ENCODE measurements around the gene QKI.
"Not testable (repeated sequence)": the region's sequence is repeated elsewhere in the genome, so short reads cannot be mapped to it uniquely, and the experiment has no call there.

Gene QKI

DNA sequence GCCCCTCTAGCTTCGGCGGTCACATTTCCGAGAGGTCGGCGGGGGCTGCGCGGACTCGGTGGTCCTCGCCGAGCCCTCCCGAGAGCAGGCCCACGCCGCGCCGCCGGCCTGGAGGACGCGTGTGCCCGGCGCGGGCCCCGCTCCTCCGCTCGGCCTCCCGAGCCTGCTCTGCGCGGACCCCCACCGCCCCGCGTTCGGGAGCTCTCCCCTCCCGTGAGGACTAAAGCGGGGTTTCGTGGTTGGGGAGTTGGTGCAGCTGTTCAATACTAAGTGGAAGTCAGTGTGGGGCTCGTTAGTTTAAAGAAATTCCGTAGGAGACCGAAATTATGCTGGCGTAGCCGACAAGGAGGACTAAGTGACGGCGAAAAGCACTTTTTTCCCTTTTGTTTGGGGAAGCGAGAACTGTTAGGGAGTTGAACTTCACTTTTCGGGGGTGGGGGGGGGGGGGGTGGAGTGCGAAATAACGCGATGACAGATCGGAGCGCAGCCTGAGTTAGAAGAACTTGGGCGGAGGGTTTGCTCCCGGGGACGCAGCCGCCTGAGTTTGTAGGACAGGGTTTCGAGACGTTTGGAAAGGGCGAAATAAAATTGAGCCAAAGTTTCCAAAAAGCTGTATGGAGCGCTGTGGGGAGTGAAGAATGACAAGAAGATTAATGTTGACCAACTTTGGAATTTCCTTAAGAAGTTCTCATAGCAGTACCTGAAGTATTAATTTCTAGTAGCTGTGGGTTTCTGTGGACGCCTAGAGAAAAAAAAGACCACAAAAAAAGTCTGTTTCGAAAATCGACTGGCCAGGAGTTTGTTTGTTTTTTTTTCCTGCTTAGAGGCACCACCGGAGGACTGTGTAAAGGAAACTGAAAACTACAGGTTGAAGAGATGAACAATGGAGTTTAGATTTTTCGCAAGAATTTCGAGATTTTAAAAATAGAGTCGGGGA is 1.4 kb downstream of the QKI start:
- DNase-seq: peak; percentile 53

DNA sequence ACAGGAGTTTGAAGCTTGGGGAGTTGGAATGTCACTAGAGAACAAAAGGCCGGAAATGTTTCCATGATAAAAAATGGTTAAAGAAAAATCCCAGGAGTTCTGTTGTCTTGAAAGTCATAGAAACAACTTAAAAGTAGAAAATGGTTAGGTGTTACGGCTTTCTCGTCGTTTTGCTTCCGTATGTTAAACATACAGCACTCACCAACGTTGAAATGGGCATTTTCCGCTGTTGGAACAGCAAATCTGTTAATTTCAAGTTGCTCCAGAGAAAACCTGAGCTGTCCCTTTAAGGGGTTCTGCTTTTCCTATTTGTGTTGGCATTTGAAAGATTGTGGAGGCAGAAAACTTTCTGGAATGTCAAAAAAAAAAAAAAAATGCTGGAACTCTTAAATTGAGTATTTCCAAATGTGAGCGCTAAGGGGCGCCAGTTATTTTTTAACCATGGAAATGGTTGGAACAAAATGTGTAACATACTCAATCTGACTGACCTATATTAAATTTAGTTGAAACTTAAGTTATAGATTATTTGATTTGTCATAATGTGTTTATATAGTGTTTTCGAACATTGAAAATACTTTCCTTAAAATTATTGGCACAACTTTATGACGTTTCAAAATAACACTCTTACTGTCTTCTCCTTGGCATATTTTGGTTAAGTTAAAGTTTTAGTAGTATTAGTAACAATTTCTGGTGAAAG is 2.2 kb downstream of the QKI start:
- no peak for DNase-seq

DNA sequence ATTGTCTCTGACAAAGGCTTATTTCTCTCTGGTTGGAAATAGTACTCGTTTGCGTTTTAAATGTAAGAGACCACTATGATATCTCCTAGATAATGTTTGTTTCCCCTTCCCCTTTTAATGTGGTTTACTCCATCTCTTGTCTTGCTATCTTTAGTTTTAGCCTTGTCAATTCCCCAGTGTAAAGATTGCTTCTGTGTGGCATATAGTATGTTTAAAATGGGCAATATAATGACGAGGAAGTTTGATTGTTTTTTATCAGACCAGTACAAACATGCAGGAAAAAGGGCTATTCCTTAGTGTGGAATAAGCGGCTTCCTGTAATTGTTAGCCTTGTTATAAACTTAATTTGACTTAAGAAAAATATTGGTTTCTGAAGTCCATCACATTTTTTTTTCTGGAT is 3.1 kb downstream of the QKI start:
- no peak for DNase-seq

DNA sequence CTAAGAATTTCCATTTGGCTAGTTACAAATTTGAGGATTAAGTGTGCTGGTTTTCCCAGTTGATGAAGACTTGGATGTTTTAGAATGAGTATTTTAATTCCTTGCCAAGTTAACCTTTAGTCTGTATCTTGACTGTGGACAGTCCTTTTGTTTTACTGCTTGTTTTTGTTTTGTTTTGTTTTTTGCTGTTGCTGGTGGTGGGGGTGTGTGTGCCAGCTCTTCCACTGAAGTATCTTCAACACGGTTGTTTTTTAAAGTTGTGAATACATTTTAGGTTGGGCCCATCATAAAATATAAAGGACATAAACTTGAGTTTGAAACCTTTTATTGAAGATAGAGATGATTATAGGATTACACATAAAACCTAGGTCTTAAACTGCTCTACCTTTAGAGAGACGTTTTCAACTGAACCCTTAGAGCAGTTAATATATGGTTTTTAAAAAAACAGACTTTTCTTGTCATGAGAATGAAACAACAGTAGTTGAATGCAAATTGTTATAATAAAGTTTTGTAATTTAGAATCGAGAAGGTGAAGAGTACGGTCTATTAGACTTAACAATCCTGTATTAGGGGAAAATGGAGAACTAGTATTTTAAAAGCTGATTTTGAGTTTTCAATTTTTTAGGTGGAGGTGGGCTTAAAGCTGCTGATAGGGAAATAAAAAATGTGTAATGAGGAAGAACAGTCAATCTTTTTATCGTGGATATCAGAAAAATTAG is 4.0 kb downstream of the QKI start:
- no peak for DNase-seq

DNA sequence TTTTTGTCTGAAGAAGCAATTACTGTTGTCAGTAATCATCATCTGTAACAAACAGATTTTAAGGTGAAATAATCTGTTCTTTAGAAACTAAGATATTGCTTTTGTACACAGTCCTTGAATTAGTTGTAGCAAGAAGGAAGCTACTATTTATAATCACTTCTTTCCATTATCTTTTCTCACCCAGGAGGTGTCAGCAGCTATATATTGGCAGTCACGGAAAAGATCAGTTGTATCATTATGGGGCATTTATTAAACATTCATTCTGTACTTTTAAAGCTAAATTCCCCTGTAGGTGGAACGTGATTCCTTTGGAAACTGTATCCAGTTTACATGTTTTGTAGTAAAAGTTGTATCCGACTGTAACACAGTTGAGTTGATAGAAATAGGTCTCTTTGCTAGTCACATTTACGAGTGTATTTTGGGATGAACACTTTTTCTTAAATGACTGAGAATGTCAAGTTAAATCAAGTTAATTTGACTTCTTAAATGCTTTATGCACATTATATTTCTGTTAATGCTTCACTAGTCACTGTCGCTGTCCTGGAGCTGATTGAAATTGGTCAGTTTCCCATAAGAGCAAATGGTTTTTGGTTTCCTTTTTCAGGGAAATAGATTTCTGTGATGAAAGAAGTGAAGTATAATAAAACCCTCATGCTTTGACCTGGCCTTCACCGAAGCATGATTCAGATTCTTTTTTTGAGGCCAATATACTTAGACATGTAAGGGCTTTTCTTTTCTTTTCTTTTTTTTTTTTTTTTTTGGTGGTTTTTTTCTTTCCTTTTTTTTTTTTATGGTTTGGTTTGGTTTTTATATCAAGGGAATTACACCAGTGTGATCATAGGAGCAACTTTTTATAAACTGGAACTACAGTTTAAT is 5.1 kb downstream of the QKI start:
- no peak for DNase-seq

DNA sequence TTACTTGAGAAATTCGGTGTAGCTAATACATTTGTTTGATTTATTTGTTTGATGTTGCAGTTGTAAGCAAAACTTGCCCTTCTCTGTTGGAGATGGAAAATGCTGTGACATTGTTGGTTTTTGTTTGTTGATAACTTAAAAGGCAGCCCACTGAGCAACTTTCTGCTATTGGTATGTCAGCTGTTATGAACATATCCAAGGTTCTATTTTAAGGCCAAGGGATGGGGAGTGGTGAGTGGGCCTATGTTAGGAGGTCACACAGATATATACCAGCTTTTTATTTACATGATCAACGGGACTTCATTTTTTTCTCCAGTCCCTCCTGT is 5.7 kb downstream of the QKI start:
- no peak for DNase-seq

DNA sequence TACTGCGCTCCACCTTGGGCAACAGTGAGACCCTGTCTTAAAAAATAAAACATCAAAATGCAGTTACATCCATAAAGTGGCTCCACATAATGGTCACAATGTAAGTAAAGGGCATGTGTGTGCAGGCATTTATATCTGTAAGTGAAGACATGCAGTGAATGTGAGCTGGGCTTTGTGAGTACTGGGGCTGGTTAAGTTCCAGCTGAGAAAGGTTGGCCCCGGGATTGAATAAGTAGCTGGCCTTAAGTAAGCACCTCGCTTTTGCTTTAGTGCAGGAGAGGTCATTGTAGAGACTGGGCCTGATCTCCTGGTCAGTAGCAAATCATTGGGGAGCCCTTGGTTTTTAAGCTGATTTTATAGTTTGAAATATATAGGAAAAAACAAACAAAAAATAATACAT is 8.0 kb downstream of the QKI start:
- no peak for DNase-seq

DNA sequence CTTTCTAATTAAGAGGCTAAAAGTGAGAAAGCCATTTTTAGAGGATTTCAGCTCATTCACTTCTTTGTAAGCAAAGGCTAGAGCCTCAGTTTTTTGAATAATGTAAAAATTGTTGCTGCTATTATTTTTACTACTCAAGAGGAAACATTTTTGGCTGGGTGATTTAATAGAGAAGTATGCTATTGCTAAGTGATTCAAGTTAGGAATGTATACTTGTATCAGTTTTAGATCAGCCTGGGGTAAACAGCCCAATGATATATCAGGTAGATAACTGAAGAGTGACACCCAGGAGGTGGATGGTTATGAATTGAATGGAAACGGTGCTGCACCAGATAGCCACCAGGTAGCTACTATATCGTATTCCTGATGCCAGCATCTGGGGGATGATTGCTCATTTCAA is 9.2 kb downstream of the QKI start:
- DNase-seq: no peak

DNA sequence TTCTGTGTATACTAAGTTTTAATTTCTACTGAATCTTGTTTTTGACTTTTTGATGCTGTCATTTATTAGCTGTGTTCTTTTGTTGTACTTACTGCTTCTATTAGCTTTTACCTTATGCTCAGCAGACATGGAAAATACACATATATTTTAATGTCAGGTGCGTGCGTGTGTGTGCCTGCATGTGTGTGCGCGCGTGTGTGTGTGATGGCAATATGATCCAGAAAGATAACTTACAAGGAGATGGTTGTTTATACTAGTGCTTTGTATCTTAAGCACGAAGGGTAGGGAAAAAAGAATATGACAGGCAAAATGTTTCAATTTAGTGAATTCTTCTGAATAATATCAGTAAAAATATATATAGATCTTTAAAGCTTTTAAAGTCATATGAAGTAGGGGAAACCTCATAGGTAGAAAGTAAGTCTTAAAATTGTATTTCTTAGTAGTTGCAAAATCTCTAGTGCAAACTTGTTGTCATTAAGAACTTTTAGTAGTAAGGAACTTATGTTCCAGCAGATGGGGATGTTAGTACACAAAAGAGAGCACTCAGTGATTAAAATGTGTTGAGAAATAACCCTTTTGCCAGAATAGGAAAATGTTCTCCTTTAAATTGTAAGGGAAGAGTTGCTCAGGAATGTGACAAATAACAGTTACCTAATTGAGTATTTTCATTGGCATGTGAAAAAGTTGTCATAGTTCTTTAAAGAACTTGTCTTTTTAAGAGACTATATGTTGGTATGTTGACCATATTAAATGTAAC is 13.2 kb downstream of the QKI start:
- DNase-seq: no peak

DNA sequence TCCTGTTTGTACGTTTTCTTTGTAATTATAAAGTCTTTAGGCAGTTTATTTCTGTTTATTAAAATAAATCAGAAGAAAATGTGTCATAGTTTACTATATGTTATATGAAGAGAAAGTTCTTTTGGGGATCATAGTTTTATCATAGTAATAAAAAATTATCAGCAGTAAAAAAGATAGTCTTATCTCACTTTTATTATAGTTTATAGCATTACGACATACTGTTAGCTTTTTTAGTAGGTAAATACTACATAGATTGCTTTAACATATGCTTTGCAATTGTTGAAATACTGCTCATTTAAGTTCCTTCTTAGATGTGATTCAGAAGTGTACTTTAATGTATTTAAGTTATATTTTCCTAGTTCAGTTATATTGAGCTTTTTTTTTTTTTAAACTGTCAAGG is 13.9 kb downstream of the QKI start:
- no peak for DNase-seq

DNA sequence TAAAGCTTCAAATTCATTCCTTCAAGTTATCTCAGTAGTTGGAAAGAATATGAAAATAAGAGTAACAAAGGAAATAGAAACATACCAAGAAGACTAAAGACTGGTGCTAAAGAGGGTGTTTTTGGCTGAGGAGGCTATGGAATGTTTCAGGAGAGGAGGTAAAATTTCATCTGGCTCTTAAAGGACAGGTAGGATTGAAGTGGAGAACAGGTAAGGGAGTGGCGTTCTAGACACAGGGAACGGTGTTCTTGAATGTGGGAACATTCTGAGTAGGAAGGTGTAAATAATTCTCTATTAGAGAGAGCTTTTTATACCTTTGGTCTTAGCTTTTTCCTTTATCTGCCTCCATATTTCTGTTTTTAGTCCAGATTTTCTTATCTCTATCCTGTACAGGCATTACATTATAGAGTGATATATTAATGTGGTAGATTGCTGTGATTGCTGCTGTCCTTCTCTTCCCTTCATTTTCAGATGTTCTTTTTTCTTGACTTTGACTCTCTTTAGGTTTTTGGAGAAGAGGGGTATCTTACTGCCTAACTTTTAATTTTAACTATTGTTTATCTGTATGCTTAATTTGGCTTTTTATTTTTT is 15.4 kb downstream of the QKI start:
- DNase-seq: no peak

DNA sequence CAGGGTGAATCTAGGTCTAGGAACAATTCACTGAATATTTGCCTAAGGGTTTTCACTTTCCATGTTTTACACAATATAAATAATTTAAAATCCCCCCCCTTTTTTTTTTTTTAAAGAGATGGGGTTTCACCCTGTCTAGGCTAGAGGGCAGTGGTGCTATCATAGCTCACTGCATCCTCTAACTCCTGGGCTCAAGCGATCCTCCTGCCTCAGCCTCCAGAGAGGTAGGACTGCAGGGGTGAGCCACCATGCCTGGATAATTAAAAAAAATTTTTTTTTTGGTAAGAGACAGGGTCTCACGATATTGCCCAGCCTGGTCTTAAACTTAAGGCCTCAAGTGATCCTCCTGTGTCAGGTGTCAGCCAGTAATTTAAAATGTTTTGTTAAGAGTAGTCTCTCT is 17.8 kb downstream of the QKI start:
- DNase-seq: no peak

DNA sequence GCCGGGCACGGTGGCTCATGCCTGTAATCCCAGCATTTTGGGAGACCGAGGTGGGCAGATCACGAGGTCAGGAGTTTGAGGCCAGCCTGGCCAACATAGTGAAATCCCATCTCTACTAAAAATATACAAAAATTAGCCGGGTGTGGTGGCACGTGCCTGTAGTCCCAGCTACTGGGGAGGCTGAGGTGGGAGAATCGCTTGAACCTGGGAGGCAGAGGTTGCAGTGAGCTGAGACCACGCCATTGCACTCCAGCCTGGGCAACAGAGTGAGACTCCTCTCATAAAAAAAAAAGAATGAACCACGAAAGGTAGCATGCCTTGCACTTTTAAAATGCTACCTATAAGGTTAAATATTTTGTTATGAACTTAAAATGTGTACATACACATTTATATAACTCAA is 19.0 kb downstream of the QKI start:
- DNase-seq: not testable (repeated sequence)

DNA sequence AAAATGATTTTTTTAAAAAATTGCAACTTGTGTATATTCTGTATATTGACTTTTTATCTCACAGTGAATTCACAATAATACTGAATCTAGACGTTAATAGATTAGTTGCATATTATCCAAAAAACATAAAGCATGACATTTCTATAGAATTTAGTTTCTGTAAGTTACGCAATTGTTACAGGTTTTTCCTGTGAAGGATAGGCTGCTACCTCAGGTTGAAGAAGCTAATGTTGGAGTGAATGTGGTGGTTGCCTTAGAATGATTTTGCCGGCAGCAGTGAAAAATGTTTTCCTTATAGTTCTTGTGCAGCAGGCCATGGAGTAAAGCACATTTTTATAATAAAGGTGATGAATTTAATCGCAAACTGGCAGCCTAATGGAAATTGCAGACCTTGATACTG is 20.5 kb downstream of the QKI start:
- no peak for DNase-seq

DNA sequence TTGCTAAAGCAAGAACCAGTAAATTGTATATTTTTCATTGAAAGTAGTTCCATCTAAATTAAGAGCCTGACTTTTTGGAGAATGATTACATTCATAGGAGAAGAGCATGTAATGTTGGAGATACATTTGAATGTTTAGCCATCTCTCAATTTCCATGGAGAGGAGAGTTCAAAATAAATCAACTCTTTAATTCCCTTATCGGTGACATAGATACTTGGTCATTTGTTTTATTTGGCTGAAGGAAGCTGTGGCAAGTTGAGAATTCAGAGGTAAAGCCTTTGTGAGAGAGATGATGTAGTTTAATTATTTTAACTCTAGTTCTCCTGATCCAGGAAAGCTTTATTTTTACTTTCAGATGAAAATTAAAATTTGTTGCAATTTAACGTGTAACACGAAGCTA is 22.3 kb downstream of the QKI start:
- no peak for DNase-seq

DNA sequence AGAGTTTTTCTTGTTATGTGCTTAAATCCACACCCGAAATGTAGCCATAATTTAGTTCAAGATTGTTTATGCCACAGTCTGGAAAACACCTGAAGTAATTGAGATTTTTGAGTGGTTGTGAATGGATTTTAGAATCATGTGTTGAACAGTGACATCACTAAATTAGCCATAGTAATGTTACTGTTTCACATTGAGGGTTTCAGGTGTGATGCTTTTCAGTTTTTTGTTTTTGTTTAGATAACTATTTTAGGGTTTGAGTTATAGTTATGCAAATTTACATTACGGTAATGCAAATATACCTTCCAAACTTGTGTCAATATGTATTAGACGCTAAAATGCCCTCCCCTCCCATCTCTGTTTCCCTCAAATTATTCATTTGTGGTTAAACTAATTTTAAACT is 22.9 kb downstream of the QKI start:
- no peak for DNase-seq

DNA sequence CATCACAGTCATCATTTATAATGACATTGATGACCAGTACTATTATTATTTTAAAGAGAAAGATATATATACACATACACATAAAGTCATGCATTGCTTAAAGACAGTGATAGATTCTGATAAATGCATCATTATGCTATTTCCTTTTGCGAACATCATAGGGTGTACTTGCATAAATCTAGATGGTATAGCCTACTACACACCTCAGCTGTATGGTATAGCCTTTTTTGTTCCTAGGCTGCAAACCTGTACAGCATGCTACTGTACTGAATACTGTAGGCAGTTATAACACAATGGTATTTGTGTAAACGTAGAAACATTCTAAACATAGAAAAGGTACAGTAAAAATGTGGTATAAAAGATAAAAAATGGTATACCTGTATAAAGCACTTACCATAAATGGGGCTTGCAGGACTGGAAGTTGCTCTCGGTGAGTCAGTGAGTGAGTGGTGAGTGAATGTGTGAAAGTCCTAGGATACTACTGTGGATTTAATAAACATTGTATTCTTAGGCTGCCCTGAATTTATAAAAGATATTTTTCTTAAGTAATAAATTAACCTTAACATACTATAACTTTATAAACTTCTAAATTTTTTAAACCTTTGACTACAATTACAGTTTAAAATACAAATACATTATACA is 23.9 kb downstream of the QKI start:
- DNase-seq: no peak

DNA sequence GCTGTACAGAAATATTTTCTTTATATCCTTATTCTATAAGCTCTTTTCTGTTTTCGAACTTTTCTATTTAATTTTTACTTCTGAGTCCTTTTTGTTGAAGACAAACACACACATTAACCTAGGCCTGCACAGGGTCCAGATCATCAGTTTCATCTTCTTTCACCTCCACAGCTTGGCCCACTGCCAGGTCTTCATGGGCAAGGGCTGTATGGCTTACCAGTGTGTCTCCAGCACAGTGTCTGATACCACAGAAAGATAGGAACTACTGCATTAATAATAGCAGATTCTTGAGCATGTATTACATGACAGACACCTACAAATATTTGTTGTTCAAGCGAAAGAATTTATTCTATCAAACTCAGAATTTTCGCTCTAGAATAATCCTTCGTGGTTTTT is 24.4 kb downstream of the QKI start:
- no peak for DNase-seq

DNA sequence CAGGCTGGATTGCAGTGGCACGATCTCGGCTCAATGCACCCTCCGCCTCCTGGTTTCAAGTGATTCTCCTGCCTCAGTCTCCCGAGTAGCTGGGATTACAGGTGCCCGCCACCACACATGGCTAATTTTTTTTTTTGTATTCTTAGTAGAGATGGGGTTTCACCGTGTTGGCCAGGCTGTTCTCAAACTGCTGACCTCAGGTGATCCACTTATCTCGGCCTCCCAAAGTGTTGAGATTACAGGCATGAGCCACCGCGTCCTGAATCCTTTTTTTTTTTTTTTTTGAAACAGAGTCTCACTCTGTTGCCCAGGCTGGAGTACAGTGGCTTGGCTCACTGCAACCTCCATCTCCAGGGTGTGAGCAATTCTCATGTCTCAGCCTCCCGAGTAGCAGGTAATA is 24.9 kb downstream of the QKI start:
- DNase-seq: not testable (repeated sequence)

DNA sequence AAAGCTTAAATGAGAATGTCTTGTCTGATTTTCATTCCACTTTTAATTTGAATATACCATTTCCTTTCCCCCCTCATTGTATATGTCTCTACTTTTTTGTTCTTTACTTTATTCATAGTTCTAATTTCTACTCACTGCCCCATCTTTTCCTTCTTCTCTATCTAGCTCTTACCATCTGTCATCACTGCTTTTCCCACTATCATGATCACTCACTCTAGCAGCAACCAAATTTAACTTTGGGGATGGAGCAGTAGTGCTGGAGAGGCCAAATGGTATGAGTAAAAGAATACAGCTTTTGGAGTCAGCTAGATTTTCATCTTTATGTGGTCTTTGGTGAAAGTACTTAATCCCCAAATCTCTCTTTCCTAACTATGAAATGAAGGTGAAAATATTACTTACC is 25.5 kb downstream of the QKI start:
- no peak for DNase-seq

DNA sequence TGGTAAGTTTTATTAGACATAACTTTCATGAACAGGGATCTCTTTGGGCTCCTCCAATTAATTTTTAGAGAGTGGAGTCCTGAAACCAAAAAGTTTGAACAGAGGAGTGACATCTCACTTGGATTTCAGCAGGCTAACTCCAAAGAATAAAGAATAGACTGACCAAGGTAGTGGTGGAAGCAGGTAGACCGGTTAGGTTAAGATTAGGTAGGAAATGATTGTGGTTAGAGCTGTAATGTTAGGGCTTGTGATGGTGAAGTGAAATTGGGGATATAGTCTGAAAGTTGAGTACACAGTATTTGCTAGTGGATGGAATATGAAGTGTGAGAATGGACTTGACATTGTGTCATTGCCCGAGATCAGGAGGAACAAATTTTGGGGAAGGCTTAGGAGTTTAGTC is 27.8 kb downstream of the QKI start:
- DNase-seq: no peak

All from activated T-cell treated with anti-CD3 and anti-CD28 coated beads, Interleukin-2, amount 50 U/mL, for 1 hour (primary cell).